Motor neuron (in vitro differentiated cells): ENCODE data around the gene PDE2A. TPM values are rescaled to one million over a fixed set of nuclear protein-coding genes. Genes with fewer than 3 reads are reported as not detected.
"Not testable (repeated sequence)": the region's sequence is repeated elsewhere in the genome, so short reads cannot be mapped to it uniquely, and the experiment has no call there.

Experiments used
- ATAC-seq, 8 experiments: fragments of 200-7000 bp; cut with Tn5 transposase; replicated peaks in 6 of 8; 2 replicates each; pipeline ENCODE4 v1.8.0; 2021; ENCODE audit warnings: mild to moderate bottlenecking in 8 of 8, moderate library complexity in 8 of 8
- H3K27ac ChIP-seq, 2 donors: fragments of 250-450 bp; sonication (Bioruptor Pico); 2 replicates each; pipeline ENCODE4 v1.9.0; 2021; ENCODE audit warnings: antibody characterized with exemption in 2 of 2, mild to moderate bottlenecking in 2 of 2, moderate library complexity in 1 of 2
- H3K4me1 ChIP-seq, 2 donors: fragments of 250-450 bp; sonication (Bioruptor Pico); replicated peaks in 1 of 2; 2 replicates each; pipeline ENCODE4 v1.6.1; 2021; ENCODE audit warnings: antibody characterized with exemption in 2 of 2, mild to moderate bottlenecking in 2 of 2, moderate library complexity in 1 of 2
- H3K4me3 ChIP-seq, 5 donors: fragments of 250-450 bp; sonication (Bioruptor Pico); 2 replicates each; pipeline ENCODE4 v1.9.0; 2021; ENCODE audit warnings: antibody characterized with exemption in 5 of 5, mild to moderate bottlenecking in 5 of 5, moderate library complexity in 4 of 5
- WGBS, 10 experiments: fragments of 450-650 bp; shearing (Covaris generic); methylation state at CpG; one replicate each; pipeline ENCODE4 v1.0.0; 2022; 5-methylcytosine and 5-hydroxymethylcytosine counted together
- in situ Hi-C, 9 experiments: fragments of 400-800 bp; cut with MboI; loops; one replicate each; pipeline ENCODE4 v1.15.0; 2021; ENCODE audit warnings: low sequenced_read_pairs in 9 of 9, low pct_unique_long_range_greater_than_20kb in 2 of 9; ENCODE audit not compliant: unreplicated experiment in 9 of 9
- total RNA-seq, 8 experiments: library from RNA; unstranded; fragments of 300-600 nt; gene quantifications; 2 replicates each; pipeline versions ENCODE4 v1.2.3 to v1.2.4, GENCODE V29; 2022

PDE2A gene
- total RNA-seq, 8 experiments from 2014 or later: 1.5 to 58.7 (median 6.0) TPM

- WGBS, 10 experiments: 0 to 100% (median 67%) methylated on average over 1 to 3 of the region's 4 CpGs; no CpG with 5 or more reads in 2 of the 10 experiments
- no peak overlapping the region for H3K27ac ChIP-seq
- no peak overlapping the region for H3K4me3 ChIP-seq
- peak in 2 of 8 experiments; percentile 69 to 75 for ATAC-seq
- H3K4me1 ChIP-seq: peaks cover 0 to 13% of the 10 kb centered on the region in 2 donors
- in situ Hi-C loops: loop anchor here in 2 of 9 experiments (5.0 to 10.0 kb wide), 2 partner anchors 85 to 88 kb away; no protein-coding TSS in a partner anchor
These were observed 104.0 kb downstream of the PDE2A start for GRCh38 chr11:72569966-72570892.

- H3K27ac ChIP-seq: no peak overlapping the region
- H3K4me3 ChIP-seq: no peak overlapping the region
- in situ Hi-C loops: no loop called here
- 60 to 86% (median 80%) methylated on average over 1 to 5 of the region's 6 CpGs; no CpG with 5 or more reads in 7 of the 10 experiments for WGBS, 10 experiments
- peak in 2 of 8 experiments; percentile 41 to 54 for ATAC-seq
- peaks cover 0 to 3% of the 10 kb centered on the region in 2 donors for H3K4me1 ChIP-seq
These were observed 105.4 kb downstream of the PDE2A start for GRCh38 chr11:72568861-72569260.

- Histone ChIP-seq H3K4me3 (no peak overlapping the region), H3K27ac (no peak overlapping the region), H3K4me1 (no peaks in the 10 kb centered on the region)
- in situ Hi-C loops: no loop called here
- 33 to 93% (median 65%) methylated on average over 1 to 3 of the region's 3 CpGs; no CpG with 5 or more reads in 3 of the 10 experiments for WGBS, 10 experiments
- no peak for ATAC-seq
These were observed 111.8 kb downstream of the PDE2A start for GRCh38 chr11:72562431-72562830.

- no peak overlapping the region for H3K4me3 ChIP-seq
- peak in 3 of 8 experiments; percentile 33 to 100 (median 79) for ATAC-seq
- in situ Hi-C loops: no loop called here
- H3K27ac ChIP-seq: no peak overlapping the region
- no peaks in the 10 kb centered on the region for H3K4me1 ChIP-seq
- 0 to 100% (median 74%) methylated on average over 1 to 3 of the region's 4 CpGs; no CpG with 5 or more reads in 5 of the 10 experiments for WGBS, 10 experiments
These were observed 112.4 kb downstream of the PDE2A start for GRCh38 chr11:72561856-72562255.

GRCh38 chr11:72560864-72561263 lies 113.4 kb downstream of the PDE2A start:
- H3K4me1 ChIP-seq, ATAC-seq, H3K27ac ChIP-seq, in situ Hi-C loops, H3K4me3 ChIP-seq: not testable (repeated sequence)
- WGBS, 10 experiments: 76 to 100% (median 88%) methylated on average over 1 to 11 of the region's 15 CpGs; no CpG with 5 or more reads in 2 of the 10 experiments

GRCh38 chr11:72556433-72556832 lies 117.8 kb downstream of the PDE2A start:
- Histone ChIP-seq H3K27ac (no peak overlapping the region), H3K4me1 (no peaks in the 10 kb centered on the region), H3K4me3 (no peak overlapping the region)
- in situ Hi-C loops: no loop called here
- ATAC-seq: no peak
- WGBS, 10 experiments: 58 to 100% (median 79%) methylated on average over 1 to 5 of the region's 5 CpGs; no CpG with 5 or more reads in 2 of the 10 experiments

- peak in 4 of 8 experiments; percentile 60 to 83 (median 74) for ATAC-seq
- H3K4me1 ChIP-seq, H3K27ac ChIP-seq, in situ Hi-C loops, H3K4me3 ChIP-seq: not testable (repeated sequence)
- 0 to 100% (median 73%) methylated on average over 1 to 3 of the region's 3 CpGs; no CpG with 5 or more reads in 2 of the 10 experiments for WGBS, 10 experiments
These were observed 119.2 kb downstream of the PDE2A start for GRCh38 chr11:72555014-72555522.

- H3K4me3 ChIP-seq: no peak overlapping the region
- ATAC-seq: peak in 3 of 8 experiments; percentile 14 to 35 (median 27)
- H3K27ac ChIP-seq: no peak overlapping the region
- in situ Hi-C loops: no loop called here
- 40 to 57% (median 50%) methylated on average over 1 to 2 of the region's 3 CpGs; no CpG with 5 or more reads in 7 of the 10 experiments for WGBS, 10 experiments
- H3K4me1 ChIP-seq: no peaks in the 10 kb centered on the region
These were observed 120.5 kb downstream of the PDE2A start for GRCh38 chr11:72553706-72554105.

- Histone ChIP-seq H3K4me3 (no peak overlapping the region), H3K4me1 (no peaks in the 10 kb centered on the region), H3K27ac (no peak overlapping the region)
- no peak for ATAC-seq
- 72 to 100% (median 86%) methylated on average over 1 to 3 of the region's 3 CpGs; no CpG with 5 or more reads in 1 of the 10 experiments for WGBS, 10 experiments
- in situ Hi-C loops: no loop called here
These were observed 121.8 kb downstream of the PDE2A start for GRCh38 chr11:72552399-72552910.

GRCh38 chr11:72551571-72551970 lies 122.7 kb downstream of the PDE2A start:
- Histone ChIP-seq H3K4me3 (no peak overlapping the region), H3K4me1 (peaks cover 0 to 4% of the 10 kb centered on the region in 2 donors), H3K27ac (no peak overlapping the region)
- no peak for ATAC-seq
- 89 to 100% (median 96%) methylated on average over 1 to 4 of the region's 5 CpGs; no CpG with 5 or more reads in 5 of the 10 experiments for WGBS, 10 experiments
- in situ Hi-C loops: no loop called here

GRCh38 chr11:72548463-72548862 lies 125.8 kb downstream of the PDE2A start:
- Histone ChIP-seq H3K4me1 (peaks cover 0 to 11% of the 10 kb centered on the region in 2 donors), H3K4me3 (no peak overlapping the region), H3K27ac (no peak overlapping the region)
- in situ Hi-C loops: no loop called here
- WGBS, 10 experiments: 59 to 100% (median 88%) methylated on average over 1 to 6 of the region's 6 CpGs; no CpG with 5 or more reads in 2 of the 10 experiments
- ATAC-seq: no peak

- Histone ChIP-seq H3K27ac (no peak overlapping the region), H3K4me1 (peaks cover 0 to 11% of the 10 kb centered on the region in 2 donors), H3K4me3 (no peak overlapping the region)
- peak in 2 of 8 experiments; percentile 17 to 26 for ATAC-seq
- WGBS, 10 experiments: 27 to 67% (median 53%) methylated on average over 1 to 5 of the region's 9 CpGs; no CpG with 5 or more reads in 3 of the 10 experiments
- in situ Hi-C loops: no loop called here
These were observed 127.4 kb downstream of the PDE2A start for GRCh38 chr11:72546866-72547265.

GRCh38 chr11:72544589-72544988 lies 129.6 kb downstream of the PDE2A start:
- in situ Hi-C loops: no loop called here
- 14 to 100% (median 80%) methylated on average over 1 to 3 of the region's 4 CpGs; no CpG with 5 or more reads in 2 of the 10 experiments for WGBS, 10 experiments
- Histone ChIP-seq H3K4me1 (peaks cover 0 to 11% of the 10 kb centered on the region in 2 donors), H3K4me3 (no peak overlapping the region), H3K27ac (no peak overlapping the region)
- peak in 2 of 8 experiments; percentile 36 for ATAC-seq
